Measurements from ENCODE around the gene CD99L2. TPM values are rescaled to one million over a fixed set of nuclear protein-coding genes. Genes with fewer than 3 reads are reported as not detected.

The CD99L2 gene
- total and polyA plus RNA-seq, 10 of the 15 experiments (the other 5 are each of a cell fraction or from before 2014, with no cell fraction given): 1.1 to 22.9 (median 13.0) TPM

DNA sequence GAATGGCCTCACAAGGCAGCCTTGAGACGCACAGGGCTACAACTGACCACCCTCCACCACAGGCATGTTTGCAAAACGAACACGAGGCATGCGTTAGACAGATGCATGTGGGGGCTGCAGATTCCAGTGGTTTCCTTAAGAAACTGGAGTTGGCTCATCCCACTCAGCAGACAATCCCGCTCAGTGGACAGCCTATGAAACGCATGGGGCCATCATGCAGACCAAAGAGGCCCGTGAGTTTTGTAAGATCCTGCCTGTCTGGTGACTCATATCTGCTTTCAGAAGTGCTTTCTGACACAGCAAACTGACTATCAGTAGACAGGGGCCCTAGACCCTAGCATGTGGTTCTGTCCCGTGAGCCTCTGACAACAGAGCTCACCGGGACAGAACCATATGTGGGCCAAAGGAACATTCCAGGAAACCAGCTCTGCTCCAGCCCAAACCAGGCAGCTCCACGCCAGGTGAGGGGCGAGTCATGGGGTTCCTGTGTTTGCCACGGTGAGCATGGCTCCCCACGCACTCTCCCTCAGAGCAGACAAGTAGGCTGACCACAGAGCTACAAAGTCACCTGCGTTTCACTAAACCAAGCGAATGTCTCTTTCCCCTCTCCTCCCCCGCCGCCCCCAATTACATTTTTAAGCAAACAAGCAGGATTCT lies 130.9 kb downstream of the CD99L2 start (continued):
- TF ChIP-seq KAT2A (conservative IDR thresholded peaks at IDR 0.05; ENCODE audit: control insufficient read depth, low read depth, low read length) (no peak), SMAD5 (IDR thresholded peaks at IDR 0.05; ENCODE audit: low read depth) (no peak), ATF3 (IDR thresholded peaks at IDR 0.05; ENCODE audit: borderline replicate concordance, extremely low read depth, low read depth, low read length) (no peak), PAX5 (IDR thresholded peaks at IDR 0.05; ENCODE audit: borderline replicate concordance, low read depth, low read length) (no peak), POLR2AphosphoS5 (IDR thresholded peaks at IDR 0.05; ENCODE audit: low read length) (no peak), RBBP5 (conservative IDR thresholded peaks at IDR 0.05) (no peak)
- TF ChIP-seq, protein P1, sequence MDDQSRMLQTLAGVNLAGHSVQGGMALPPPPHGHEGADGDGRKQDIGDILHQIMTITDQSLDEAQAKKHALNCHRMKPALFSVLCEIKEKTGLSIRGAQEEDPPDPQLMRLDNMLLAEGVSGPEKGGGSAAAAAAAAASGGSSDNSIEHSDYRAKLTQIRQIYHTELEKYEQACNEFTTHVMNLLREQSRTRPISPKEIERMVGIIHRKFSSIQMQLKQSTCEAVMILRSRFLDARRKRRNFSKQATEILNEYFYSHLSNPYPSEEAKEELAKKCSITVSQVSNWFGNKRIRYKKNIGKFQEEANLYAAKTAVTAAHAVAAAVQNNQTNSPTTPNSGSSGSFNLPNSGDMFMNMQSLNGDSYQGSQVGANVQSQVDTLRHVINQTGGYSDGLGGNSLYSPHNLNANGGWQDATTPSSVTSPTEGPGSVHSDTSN (IDR thresholded peaks at IDR 0.05; ENCODE audit: insufficient replicate concordance, low read depth, low read length): no peak

GRCh38 chrX:150767045-150767395 lies 131.4 kb downstream of the CD99L2 start:
- ChIA-PET CTCF (interaction anchor here (0.6 kb wide), 1 partner anchor 41 kb away, joined by 3 read pairs; no protein-coding TSS in a partner anchor), POLR2A (no interaction called here), SMC1A (ENCODE audit: uncharacterized antibody, unreplicated experiment) (no interaction called here), RAD21 (ENCODE audit: unreplicated experiment) (interaction anchor here (1.4 kb wide), 1 partner anchor 315 kb away, joined by 6 read pairs; no protein-coding TSS in a partner anchor)
- no peak overlapping the region for H3K9ac ChIP-seq (ENCODE audit: control insufficient read depth, insufficient read depth, low read length)
- H3K27me3 ChIP-seq (replicated peaks in 1 of 2; ENCODE audit: control insufficient read depth in 2 of 2, insufficient read depth in 2 of 2, low read length in 1 of 2): no peaks in the 10 kb centered on the region
- no peaks in the 10 kb centered on the region for H3K79me2 ChIP-seq (ENCODE audit: control insufficient read depth, insufficient read depth, low read length)
- 77% methylated on average over 9 of the region's 9 CpGs for WGBS (ENCODE audit: insufficient coverage, insufficient replicate concordance, low lambda C conversion rate, missing lambda C conversion rate)
- no peak overlapping the region for H3K4me3 ChIP-seq
- no peak overlapping the region for H3K27ac ChIP-seq (ENCODE audit: control insufficient read depth, insufficient read depth)
- intact Hi-C loops (cut with micrococcal nuclease; ENCODE audit: unreplicated experiment): no loop called here
- H4K20me1 ChIP-seq (ENCODE audit: control insufficient read depth, insufficient read depth): no peaks in the 10 kb centered on the region; the same call in 1 of the 2 replicates
- BruUV-seq (replicated peaks): no TSS peak
- no peak for DNase-seq (ENCODE audit: low read depth, low spot score)
- no peak overlapping the region for H3K4me2 ChIP-seq (ENCODE audit: control insufficient read depth, insufficient read depth)
- in situ Hi-C loops (cut with MboI): loop anchor here (25.0 kb wide), 1 partner anchor 920 kb away; the partner anchor contains the start of gene PRRG3
- H2AFZ ChIP-seq (ENCODE audit: control insufficient read depth, low read depth, low read length): no peak overlapping the region
- peaks cover 0 to 3% of the 10 kb centered on the region in 2 experiments; a peak in 2 of 4 replicates for H3K36me3 ChIP-seq (ENCODE audit: control insufficient read depth in 2 of 2, insufficient read depth in 2 of 2, low read length in 1 of 2)
- no peaks in the 10 kb centered on the region for H3K4me1 ChIP-seq (ENCODE audit: control insufficient read depth, insufficient read depth, low read length)
- H3K9me3 ChIP-seq (replicated peaks; ENCODE audit: control insufficient read depth, insufficient read depth, low read length): no peaks in the 10 kb centered on the region
- FAIRE-seq: no peak
- no peak for ATAC-seq
- TF ChIP-seq ESRRA (IDR thresholded peaks at IDR 0.05; ENCODE audit: low read length) (no peak), ATF3 (IDR thresholded peaks at IDR 0.05; ENCODE audit: borderline replicate concordance, extremely low read depth, low read depth, low read length) (no peak), PAX5 (IDR thresholded peaks at IDR 0.05; ENCODE audit: borderline replicate concordance, low read depth, low read length) (no peak), POLR2AphosphoS2 (IDR thresholded peaks at IDR 0.05; ENCODE audit: low read depth, low read length) (no peak), ZNF622 (IDR thresholded peaks at IDR 0.05) (no peak), PML (IDR thresholded peaks at IDR 0.05; ENCODE audit: low read length) (no peak), NFXL1 (IDR thresholded peaks at IDR 0.05; ENCODE audit: borderline replicate concordance) (no peak), CBX5 (IDR thresholded peaks at IDR 0.05; ENCODE audit: low read depth) (no peak), CREM (IDR thresholded peaks at IDR 0.05; ENCODE audit: low read depth) (no peak), NR2F1 (conservative IDR thresholded peaks at IDR 0.05) (no peak), NBN (IDR thresholded peaks at IDR 0.05) (no peak), MXI1 (IDR thresholded peaks at IDR 0.05; ENCODE audit: low read depth, low read length) (no peak), SMAD5 (IDR thresholded peaks at IDR 0.05; ENCODE audit: low read depth) (no peak), RFX5 (IDR thresholded peaks at IDR 0.05; ENCODE audit: low read depth, low read length) (no peak)

Measured in GM12878 (cell line).